Measurements from ENCODE around the gene PCDH9. TPM values are rescaled to one million over a fixed set of nuclear protein-coding genes. Genes with fewer than 3 reads are reported as not detected.
"Not testable (repeated sequence)": the region's sequence is repeated elsewhere in the genome, so short reads cannot be mapped to it uniquely, and the experiment has no call there.

PCDH9 gene
- total and polyA plus RNA-seq, 8 donors: 0.46 to 3.8 (median 1.5) TPM

- TF ChIP-seq CTCF (IDR thresholded peaks at IDR 0.05): no peak
- WGBS, 2 donors: 82 to 98% methylated on average over 6 of the region's 6 CpGs
- no peaks in the 10 kb centered on the region for H3K36me3 ChIP-seq
- no peaks in the 10 kb centered on the region for H3K9me3 ChIP-seq
- DNase-seq (peak in 1 of 6 donors; percentile 40), FAIRE-seq (no peak), ATAC-seq (no peak)
- H3K27ac ChIP-seq: no peak overlapping the region
- no peaks in the 10 kb centered on the region for H3K27me3 ChIP-seq
- no peaks in the 10 kb centered on the region for H3K4me1 ChIP-seq
- intact Hi-C loops (cut with DNase I): no loop called here
- no peak overlapping the region for H3K4me3 ChIP-seq
Measured at GRCh38 chr13:67106502-67107057, 123.6 kb downstream of the PCDH9 start.

GRCh38 chr13:67101730-67102467, 128.2 kb downstream of the PCDH9 start:
- FAIRE-seq: no peak
- 50 to 52% methylated on average over 4 of the region's 4 CpGs for WGBS, 2 donors
- no peaks in the 10 kb centered on the region for H3K9me3 ChIP-seq
- no peak for DNase-seq
- intact Hi-C loops (cut with DNase I): no loop called here
- no peak overlapping the region for H3K27ac ChIP-seq
- TF ChIP-seq CTCF (IDR thresholded peaks at IDR 0.05): no peak
- no peaks in the 10 kb centered on the region for H3K27me3 ChIP-seq
- H3K4me1 ChIP-seq: no peaks in the 10 kb centered on the region
- H3K4me3 ChIP-seq: no peak overlapping the region
- H3K36me3 ChIP-seq: no peaks in the 10 kb centered on the region
- ATAC-seq: no peak

DNA sequence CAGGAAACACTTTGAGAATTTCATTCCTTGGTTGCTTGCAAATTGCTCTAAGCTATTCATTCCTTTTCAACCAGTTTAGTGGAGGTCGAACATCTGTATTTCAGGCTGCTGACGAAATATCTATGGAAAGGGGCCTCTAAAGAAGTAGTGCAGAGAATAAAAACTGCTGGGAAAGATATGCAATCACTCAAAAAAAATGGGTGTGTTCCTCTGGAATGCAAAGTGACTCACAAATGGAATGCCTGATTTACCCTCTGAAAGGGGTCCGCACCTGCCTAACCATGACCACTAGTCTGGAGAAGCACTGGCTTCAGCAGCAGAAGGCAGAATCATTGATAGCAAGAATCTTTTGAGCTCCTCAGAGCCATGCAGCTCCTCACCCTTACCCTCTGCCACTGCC, 129.4 kb downstream of the PCDH9 start:
- intact Hi-C loops (cut with DNase I): no loop called here

GRCh38 chr13:67099494-67099893, 130.6 kb downstream of the PCDH9 start:
- intact Hi-C loops (cut with DNase I): no loop called here
- no peaks in the 10 kb centered on the region for H3K4me1 ChIP-seq
- no peaks in the 10 kb centered on the region for H3K9me3 ChIP-seq
- H3K4me3 ChIP-seq: no peak overlapping the region
- no peak overlapping the region for H3K27ac ChIP-seq
- no peaks in the 10 kb centered on the region for H3K36me3 ChIP-seq
- no peak for ATAC-seq
- no peak for TF ChIP-seq CTCF (IDR thresholded peaks at IDR 0.05)
- no peak for DNase-seq
- WGBS, 2 donors: 86 to 89% methylated on average over 7 of the region's 7 CpGs
- no peaks in the 10 kb centered on the region for H3K27me3 ChIP-seq
- FAIRE-seq: no peak

More for the DNA sequence above, 129.4 kb downstream of the PCDH9 start:
- Histone ChIP-seq H3K4me3 (no peak overlapping the region), H3K27ac (no peak overlapping the region), H3K27me3 (no peaks in the 10 kb centered on the region), H3K36me3 (no peaks in the 10 kb centered on the region), H3K4me1 (no peaks in the 10 kb centered on the region), H3K9me3 (no peaks in the 10 kb centered on the region)
- DNase-seq (no peak), ATAC-seq (no peak), FAIRE-seq (no peak)
- 77 to 88% methylated on average over 3 of the region's 3 CpGs for WGBS, 2 donors
- TF ChIP-seq CTCF (IDR thresholded peaks at IDR 0.05): no peak

DNA sequence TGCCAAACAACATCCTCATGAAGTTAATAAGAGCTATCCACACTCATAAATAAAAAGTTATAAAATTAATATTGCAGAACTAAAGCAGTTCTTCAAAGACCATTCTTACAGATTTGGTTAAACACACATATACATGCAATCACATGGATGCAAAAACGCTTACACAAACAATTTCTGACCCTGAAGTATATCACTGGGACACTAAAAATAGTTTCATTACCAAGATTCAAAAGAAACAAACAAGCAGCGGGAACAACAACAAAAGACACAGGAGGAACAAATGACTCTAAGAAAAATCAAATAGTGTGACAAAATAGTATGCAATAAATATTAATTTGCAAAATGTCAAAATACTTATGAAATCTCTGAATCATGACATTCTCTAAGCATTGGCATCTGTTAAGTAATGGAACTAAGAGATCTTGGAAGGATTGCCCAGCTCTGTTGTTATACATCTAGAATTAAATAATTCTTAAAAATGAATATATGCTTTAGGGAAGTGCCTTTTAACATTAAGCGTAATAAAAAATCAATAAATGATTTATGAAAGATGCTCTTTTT, 132.2 kb downstream of the PCDH9 start:
- WGBS, 2 donors: 70 to 80% methylated on average over 3 of the region's 3 CpGs

DNA sequence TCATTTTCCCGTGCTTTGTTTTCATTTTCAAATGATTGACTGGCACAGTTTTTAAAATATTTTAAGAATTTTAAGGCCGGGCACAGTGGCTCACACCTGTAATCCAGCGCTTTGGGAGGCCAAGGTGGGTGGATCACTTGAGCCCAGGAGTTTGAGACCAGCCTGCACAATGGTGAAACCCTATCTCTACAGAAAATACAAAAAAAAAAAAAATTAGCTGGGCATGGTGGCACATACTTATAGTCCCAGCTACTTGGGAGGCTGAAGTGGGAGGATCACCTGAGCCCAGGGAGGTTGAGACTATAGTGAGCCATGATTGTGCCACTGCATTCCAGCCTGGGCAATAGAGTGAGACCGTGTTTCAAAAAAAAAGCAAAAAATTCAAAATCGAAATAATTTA, 133.2 kb downstream of the PCDH9 start:
- H3K27ac ChIP-seq; H3K9me3 ChIP-seq; FAIRE-seq; H3K4me1 ChIP-seq; H3K4me3 ChIP-seq; H3K36me3 ChIP-seq; ATAC-seq; intact Hi-C loops (cut with DNase I); DNase-seq; H3K27me3 ChIP-seq: not testable (repeated sequence)
- 74 to 82% methylated on average over 5 of the region's 5 CpGs for WGBS, 2 donors

More for the DNA sequence above, 132.2 kb downstream of the PCDH9 start:
- DNase-seq: no peak
- Histone ChIP-seq H3K27ac (no peak overlapping the region), H3K36me3 (no peaks in the 10 kb centered on the region), H3K27me3 (no peaks in the 10 kb centered on the region), H3K9me3 (no peaks in the 10 kb centered on the region), H3K4me3 (no peak overlapping the region), H3K4me1 (no peaks in the 10 kb centered on the region)
- TF ChIP-seq CTCF (IDR thresholded peaks at IDR 0.05): no peak
- FAIRE-seq: no peak
- no peak for ATAC-seq
- intact Hi-C loops (cut with DNase I): no loop called here
